ENCODE measurements around the gene SMG5.

GRCh38 chr1:156246241-156246780 is 36.3 kb downstream of the SMG5 start:
- TF ChIP-seq CTCF (IDR thresholded peaks at IDR 0.05) (no peak), ZFX (IDR thresholded peaks at IDR 0.05; ENCODE audit: borderline replicate concordance) (no peak)
